ENCODE data around the gene NDST4.

The NDST4 gene

DNA sequence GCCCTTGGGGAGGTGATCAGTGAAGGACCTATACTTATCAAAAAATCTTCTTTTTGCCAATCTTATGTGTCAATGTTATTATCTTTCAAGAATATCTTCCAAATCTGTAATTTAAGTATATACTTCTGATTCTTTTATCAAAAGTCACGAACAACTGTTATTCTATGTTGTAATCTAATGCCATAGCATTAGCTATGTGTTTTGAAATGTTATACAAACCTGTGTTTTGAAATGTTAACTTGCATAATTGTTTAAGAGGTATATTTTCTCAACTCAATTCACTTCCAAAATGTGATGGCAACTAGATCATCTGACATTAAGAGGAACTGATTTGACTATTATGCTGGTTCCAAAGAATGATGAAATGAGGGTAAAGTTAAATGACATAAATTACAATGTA lies 113.5 kb downstream of the NDST4 start:
- Histone ChIP-seq H3K79me2 (ENCODE audit: control insufficient read depth, low read length) (no peaks in the 10 kb centered on the region), H3K9me3 (ENCODE audit: control insufficient read depth, insufficient read depth, low read length) (no peaks in the 10 kb centered on the region), H3K4me3 (ENCODE audit: low read length) (no peak overlapping the region), H3K27me3 (ENCODE audit: control insufficient read depth, low read length) (no peaks in the 10 kb centered on the region), H3K36me3 (ENCODE audit: control insufficient read depth, low read length) (no peaks in the 10 kb centered on the region), H3K4me2 (ENCODE audit: low read length) (no peak overlapping the region), H3F3A (ENCODE audit: control insufficient read depth, insufficient read depth) (no peaks in the 10 kb centered on the region), H3K4me1 (ENCODE audit: control insufficient read depth, low read length) (no peaks in the 10 kb centered on the region), H4K20me1 (ENCODE audit: control insufficient read depth, insufficient read depth, low read depth, low read length) (no peaks in the 10 kb centered on the region), H3K9me2 (replicated peaks; ENCODE audit: control insufficient read depth, low read length) (no peaks in the 10 kb centered on the region; the same call in 1 of the 2 replicates), H3K27ac (ENCODE audit: low read depth, low read length) (no peak overlapping the region)
- TF ChIP-seq EZH2phosphoT487 (IDR thresholded peaks at IDR 0.05; ENCODE audit: borderline replicate concordance, low read length), result no peak
- TF ChIP-seq, protein P1, sequence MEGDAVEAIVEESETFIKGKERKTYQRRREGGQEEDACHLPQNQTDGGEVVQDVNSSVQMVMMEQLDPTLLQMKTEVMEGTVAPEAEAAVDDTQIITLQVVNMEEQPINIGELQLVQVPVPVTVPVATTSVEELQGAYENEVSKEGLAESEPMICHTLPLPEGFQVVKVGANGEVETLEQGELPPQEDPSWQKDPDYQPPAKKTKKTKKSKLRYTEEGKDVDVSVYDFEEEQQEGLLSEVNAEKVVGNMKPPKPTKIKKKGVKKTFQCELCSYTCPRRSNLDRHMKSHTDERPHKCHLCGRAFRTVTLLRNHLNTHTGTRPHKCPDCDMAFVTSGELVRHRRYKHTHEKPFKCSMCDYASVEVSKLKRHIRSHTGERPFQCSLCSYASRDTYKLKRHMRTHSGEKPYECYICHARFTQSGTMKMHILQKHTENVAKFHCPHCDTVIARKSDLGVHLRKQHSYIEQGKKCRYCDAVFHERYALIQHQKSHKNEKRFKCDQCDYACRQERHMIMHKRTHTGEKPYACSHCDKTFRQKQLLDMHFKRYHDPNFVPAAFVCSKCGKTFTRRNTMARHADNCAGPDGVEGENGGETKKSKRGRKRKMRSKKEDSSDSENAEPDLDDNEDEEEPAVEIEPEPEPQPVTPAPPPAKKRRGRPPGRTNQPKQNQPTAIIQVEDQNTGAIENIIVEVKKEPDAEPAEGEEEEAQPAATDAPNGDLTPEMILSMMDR (IDR thresholded peaks at IDR 0.05; ENCODE audit: low read depth, low read length, poor library complexity, severe bottlenecking), result no peak

DNA sequence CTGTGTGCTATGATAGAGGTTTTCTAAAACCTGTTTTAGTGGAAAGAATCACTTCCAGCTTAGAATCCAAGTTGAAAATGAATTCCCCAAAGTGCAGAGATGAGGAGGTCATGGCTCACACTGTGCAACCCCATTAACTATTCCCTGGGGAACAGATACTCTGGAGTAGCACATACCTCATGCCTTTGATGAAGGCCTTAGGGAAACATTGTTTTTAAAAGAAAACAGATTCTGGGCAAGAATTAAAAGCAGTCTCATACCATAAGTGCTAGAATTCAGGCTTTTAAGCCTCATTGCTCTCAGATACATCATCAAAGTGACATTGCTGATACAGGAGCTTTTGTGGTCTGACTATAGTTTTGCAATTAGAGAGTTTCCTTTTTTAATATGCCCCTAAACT lies 115.1 kb downstream of the NDST4 start:
- Histone ChIP-seq H3F3A (ENCODE audit: control insufficient read depth, insufficient read depth) (no peaks in the 10 kb centered on the region), H3K9me3 (ENCODE audit: control insufficient read depth, insufficient read depth, low read length) (no peaks in the 10 kb centered on the region), H3K27ac (ENCODE audit: low read depth, low read length) (no peak overlapping the region), H3K9me2 (replicated peaks; ENCODE audit: control insufficient read depth, low read length) (no peaks in the 10 kb centered on the region; the same call in 1 of the 2 replicates), H3K27me3 (ENCODE audit: control insufficient read depth, low read length) (no peaks in the 10 kb centered on the region), H3K4me3 (ENCODE audit: low read length) (no peak overlapping the region), H4K20me1 (ENCODE audit: control insufficient read depth, insufficient read depth, low read depth, low read length) (no peaks in the 10 kb centered on the region), H3K36me3 (ENCODE audit: control insufficient read depth, low read length) (no peaks in the 10 kb centered on the region), H3K4me1 (ENCODE audit: control insufficient read depth, low read length) (no peaks in the 10 kb centered on the region), H3K4me2 (ENCODE audit: low read length) (no peak overlapping the region), H3K79me2 (ENCODE audit: control insufficient read depth, low read length) (no peaks in the 10 kb centered on the region)
- TF ChIP-seq, protein P1 (IDR thresholded peaks at IDR 0.05; ENCODE audit: low read depth, low read length, poor library complexity, severe bottlenecking), result no peak
- no peak for TF ChIP-seq EZH2phosphoT487 (IDR thresholded peaks at IDR 0.05; ENCODE audit: borderline replicate concordance, low read length)

DNA sequence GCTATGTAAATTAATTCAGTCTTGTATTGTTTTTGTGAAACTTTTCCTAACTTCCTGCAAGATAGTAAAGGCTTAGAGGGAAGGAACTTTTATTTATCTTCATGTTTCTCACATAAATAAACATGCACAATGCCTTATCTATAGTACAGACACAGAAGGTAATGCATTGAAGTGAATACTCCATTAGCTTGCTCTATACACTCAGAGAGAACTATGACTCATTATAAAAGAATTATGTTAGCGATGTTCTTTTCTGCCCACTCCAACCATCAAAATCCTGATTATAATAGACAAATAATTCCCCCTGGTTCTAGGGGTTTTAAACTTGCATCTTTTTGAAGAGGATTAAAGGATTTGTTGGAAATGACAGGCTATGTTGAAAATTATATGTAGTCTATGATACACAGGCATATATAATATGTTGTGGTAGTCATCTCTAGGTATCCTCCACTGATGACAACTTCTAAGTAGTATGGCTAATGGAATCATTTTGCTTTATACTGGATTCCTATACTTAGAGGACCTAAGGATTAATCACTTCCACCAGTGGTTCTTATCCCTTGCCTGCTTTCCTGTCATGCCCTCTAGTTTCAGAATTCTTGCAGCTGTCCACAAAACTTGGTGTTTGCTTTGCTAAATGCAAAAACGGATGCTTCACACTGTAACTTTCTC lies 115.7 kb downstream of the NDST4 start:
- Histone ChIP-seq H3K4me2 (ENCODE audit: low read length) (no peak overlapping the region), H3K9me3 (ENCODE audit: control insufficient read depth, insufficient read depth, low read length) (no peaks in the 10 kb centered on the region), H4K20me1 (ENCODE audit: control insufficient read depth, insufficient read depth, low read depth, low read length) (no peaks in the 10 kb centered on the region), H3K4me3 (ENCODE audit: low read length) (no peak overlapping the region), H3K79me2 (ENCODE audit: control insufficient read depth, low read length) (no peaks in the 10 kb centered on the region), H3K36me3 (ENCODE audit: control insufficient read depth, low read length) (no peaks in the 10 kb centered on the region), H3F3A (ENCODE audit: control insufficient read depth, insufficient read depth) (no peaks in the 10 kb centered on the region), H3K27me3 (ENCODE audit: control insufficient read depth, low read length) (no peaks in the 10 kb centered on the region), H3K27ac (ENCODE audit: low read depth, low read length) (no peak overlapping the region), H3K9me2 (replicated peaks; ENCODE audit: control insufficient read depth, low read length) (no peaks in the 10 kb centered on the region; the same call in 1 of the 2 replicates), H3K4me1 (ENCODE audit: control insufficient read depth, low read length) (no peaks in the 10 kb centered on the region)
- TF ChIP-seq, protein P1 (IDR thresholded peaks at IDR 0.05; ENCODE audit: low read depth, low read length, poor library complexity, severe bottlenecking), result no peak
- TF ChIP-seq EZH2phosphoT487 (IDR thresholded peaks at IDR 0.05; ENCODE audit: borderline replicate concordance, low read length), result no peak

All from DOHH2 (cell line).